Measurements from ENCODE around the gene TMEM181. TPM values are rescaled to one million over a fixed set of nuclear protein-coding genes. Genes with fewer than 3 reads are reported as not detected.
"Not testable (repeated sequence)": the region's sequence is repeated elsewhere in the genome, so short reads cannot be mapped to it uniquely, and the experiment has no call there.

The TMEM181 gene, protein sequence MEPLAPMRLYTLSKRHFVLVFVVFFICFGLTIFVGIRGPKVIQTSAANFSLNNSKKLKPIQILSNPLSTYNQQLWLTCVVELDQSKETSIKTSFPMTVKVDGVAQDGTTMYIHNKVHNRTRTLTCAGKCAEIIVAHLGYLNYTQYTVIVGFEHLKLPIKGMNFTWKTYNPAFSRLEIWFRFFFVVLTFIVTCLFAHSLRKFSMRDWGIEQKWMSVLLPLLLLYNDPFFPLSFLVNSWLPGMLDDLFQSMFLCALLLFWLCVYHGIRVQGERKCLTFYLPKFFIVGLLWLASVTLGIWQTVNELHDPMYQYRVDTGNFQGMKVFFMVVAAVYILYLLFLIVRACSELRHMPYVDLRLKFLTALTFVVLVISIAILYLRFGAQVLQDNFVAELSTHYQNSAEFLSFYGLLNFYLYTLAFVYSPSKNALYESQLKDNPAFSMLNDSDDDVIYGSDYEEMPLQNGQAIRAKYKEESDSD
- 10 to 100 TPM; 18.2 to 22.3 (median 21.5) TPM for polyA plus RNA-seq (ENCODE audit: insufficient read length in 3 of 3)
- long read RNA-seq, donor 1, full-length matches to known transcripts, result 1 of 1 reads
- long read RNA-seq, donor 1, partial matches to known transcripts, result 0 of 1 reads
- long read RNA-seq, donor 1, other reads (novel, unspliced or antisense), result 0 of 1 reads
- long read RNA-seq, donor 2, partial matches to known transcripts, result 219 of 417 reads
- long read RNA-seq, donor 2, other reads (novel, unspliced or antisense), result 198 of 417 reads
- long read RNA-seq, donor 3, partial matches to known transcripts, result 0 of 6 reads
- long read RNA-seq, donor 3, other reads (novel, unspliced or antisense), result 6 of 6 reads
- long read RNA-seq, donor 4, result 0 reads
- long read RNA-seq, donor 5, result 0 reads
- long read RNA-seq, donor 6, result 0 reads
- long read RNA-seq, donor 7, result 0 reads
- long read RNA-seq, donor 8, partial matches to known transcripts, result 29 of 83 reads
- long read RNA-seq, donor 8, other reads (novel, unspliced or antisense), result 54 of 83 reads
- long read RNA-seq, donor 9, result 0 reads
- long read RNA-seq, donor 10, full-length matches to known transcripts, result 1 of 283 reads
- long read RNA-seq, donor 10, partial matches to known transcripts, result 117 of 283 reads
- long read RNA-seq, donor 10, other reads (novel, unspliced or antisense), result 165 of 283 reads
- long read RNA-seq, donor 11, full-length matches to known transcripts, result 1 of 314 reads
- long read RNA-seq, donor 11, partial matches to known transcripts, result 191 of 314 reads
- long read RNA-seq, donor 11, other reads (novel, unspliced or antisense), result 122 of 314 reads
- long read RNA-seq, donor 12, full-length matches to known transcripts, result 1 of 1 reads
- long read RNA-seq, donor 12, partial matches to known transcripts, result 0 of 1 reads
- long read RNA-seq, donor 12, other reads (novel, unspliced or antisense), result 0 of 1 reads
- long read RNA-seq, donor 13, result 0 reads
- long read RNA-seq, donor 14, result 0 reads
- long read RNA-seq, donor 15, partial matches to known transcripts, result 5 of 11 reads
- long read RNA-seq, donor 15, other reads (novel, unspliced or antisense), result 6 of 11 reads
- long read RNA-seq, donor 16, full-length matches to known transcripts, result 1 of 7 reads
- long read RNA-seq, donor 16, partial matches to known transcripts, result 0 of 7 reads
- long read RNA-seq, donor 16, other reads (novel, unspliced or antisense), result 6 of 7 reads

DNA sequence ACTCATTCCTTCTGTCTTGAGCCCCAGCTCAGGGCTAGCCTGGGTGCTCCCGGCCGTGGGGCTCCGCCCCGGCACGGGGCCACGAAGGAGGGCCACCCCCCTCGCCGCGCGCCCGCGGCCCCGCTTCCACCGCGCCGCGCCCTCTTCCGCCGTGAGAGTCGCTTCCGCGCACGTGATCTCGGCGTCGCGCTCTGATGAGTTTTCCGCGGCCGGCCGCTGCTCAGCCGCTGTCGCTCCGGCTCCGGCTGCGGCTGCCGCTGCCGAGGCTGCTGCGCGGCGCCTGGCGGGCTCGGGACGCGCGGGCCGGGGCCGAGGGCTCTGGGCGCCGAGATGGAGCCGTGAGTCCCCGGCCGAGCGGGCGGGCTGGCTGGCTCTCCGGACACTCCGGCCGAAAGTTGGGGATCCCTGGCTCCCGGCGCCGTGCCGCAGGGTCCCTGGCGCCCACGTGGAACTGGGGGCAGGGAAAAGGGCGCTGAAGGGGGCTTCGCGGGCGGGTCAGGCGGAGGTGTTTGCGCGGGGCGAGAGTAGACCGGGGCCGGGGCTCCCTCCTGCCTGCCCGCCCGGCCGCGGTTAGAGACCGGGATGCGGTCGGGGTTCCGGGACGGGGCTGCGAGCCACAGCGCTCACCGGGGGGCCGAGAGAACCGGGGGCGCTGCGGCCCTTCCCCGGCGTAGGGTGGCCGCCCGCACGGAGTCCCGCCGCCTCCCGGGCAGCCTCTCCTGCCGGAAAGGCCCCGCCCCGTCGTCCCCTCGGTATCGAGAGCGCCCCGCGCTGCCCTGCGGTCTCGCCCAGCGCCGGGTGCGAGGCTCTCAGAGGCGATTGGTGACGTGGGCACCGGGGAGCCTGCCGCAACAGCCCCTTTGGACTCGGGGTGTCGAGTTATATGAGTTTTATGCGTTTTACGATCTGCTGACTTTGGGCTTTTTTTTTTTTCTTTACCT lies at the start of gene TMEM181:
Gene TMEM181 (plus strand): TSS at position 197 of the 941 bp plus-strand sequence. CDS start 134 bp downstream, at position 331.
- DNase-seq, result peak; percentile 80

DNA sequence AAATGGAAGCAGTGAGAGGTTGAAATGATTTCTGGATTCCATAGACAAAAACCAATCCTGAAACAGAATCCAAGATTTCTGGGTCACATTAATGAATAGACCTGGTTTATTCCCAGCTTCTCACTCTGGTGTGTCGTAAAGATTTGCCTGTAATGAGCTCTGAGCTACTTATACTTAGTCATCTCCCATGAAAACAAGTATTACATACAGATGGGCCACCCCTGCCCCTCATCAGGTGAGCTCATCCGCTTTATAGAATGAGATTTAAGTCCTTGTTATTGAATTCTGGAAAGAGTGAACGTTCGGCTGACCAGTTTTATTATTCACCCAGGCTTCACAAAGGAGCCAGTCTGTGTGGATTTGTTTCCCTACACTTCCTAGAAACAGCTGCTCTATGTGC lies 47.1 kb upstream of the TMEM181 start:
- no peak for DNase-seq

DNA sequence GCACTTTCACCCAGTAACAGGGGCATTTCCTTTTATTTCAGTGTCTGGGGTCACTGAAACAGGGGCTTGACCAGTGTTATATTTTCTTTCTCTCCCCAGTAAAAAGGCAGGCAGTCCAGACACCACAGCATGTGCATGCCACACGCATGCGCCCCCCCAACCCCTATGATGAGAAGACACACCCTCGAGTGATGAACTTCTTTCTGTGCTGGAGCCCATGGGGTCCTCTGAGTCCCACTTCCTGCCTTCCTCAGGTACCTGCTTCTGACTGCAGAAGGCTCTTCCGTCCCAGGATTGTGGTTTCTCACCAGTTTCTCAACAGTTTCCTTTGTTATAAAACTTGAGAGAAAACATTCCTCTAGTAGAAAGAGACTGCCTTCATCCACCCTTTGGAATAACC lies 45.7 kb upstream of the TMEM181 start:
- no peak for DNase-seq

DNA sequence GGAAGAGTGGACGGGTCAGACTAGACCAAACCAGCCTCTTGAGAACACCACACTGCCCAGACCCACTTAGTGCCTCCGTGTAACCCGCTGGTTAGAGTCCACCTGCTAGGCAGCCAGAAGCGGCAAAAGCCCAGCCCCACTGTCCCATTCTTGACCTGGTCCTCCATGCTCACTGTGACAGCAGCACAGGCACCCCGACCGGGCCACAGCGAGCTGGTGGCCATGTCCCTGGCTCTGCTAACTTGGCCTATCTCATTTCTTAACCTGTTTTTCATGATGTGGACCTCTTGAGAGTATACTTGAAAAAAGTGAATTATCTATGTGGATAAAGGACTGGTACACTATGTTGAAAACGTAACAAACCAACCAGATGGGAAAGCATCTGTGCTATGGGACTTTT lies 44.9 kb upstream of the TMEM181 start:
- DNase-seq, result no peak

DNA sequence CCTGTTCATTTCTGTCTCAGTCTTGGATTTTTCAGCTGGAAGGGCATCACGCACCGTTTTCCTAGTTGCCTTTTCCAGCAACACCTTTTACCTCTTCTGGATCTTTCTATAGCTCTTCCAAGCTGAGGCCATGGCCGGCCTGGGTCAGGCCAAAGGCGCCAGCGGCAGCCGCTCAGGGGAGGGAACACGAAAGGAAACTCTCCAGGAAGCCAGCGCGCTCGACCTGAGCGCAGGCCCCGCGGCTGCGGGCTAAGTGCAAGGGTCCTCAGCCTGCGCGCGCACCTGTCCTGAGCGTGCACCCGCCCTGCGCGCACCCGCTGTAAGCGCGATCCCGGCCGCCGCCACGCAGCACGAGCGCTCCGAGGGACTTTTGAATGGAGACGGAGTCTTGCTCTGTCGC lies 43.8 kb upstream of the TMEM181 start:
- DNase-seq, result peak; percentile 22

DNA sequence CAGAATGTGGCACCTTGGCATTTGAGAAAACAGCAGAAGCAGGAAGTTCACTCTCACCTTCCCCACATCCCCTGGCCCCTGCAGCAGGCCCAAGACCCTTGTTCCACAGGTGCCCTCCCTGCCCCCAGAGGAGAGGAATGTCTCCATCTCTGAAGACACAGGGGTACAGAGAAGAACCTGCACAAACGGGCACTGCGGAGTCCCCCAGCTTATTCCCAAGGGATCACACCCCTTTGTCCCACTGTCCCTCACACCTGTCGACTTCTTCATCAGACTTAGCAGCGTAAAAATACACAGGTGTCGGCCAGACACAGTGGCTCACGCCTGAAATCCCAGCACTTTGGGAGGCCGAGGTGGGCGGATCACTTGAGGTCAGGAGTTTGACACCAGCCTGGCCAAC lies 42.9 kb upstream of the TMEM181 start:
- no peak for DNase-seq

DNA sequence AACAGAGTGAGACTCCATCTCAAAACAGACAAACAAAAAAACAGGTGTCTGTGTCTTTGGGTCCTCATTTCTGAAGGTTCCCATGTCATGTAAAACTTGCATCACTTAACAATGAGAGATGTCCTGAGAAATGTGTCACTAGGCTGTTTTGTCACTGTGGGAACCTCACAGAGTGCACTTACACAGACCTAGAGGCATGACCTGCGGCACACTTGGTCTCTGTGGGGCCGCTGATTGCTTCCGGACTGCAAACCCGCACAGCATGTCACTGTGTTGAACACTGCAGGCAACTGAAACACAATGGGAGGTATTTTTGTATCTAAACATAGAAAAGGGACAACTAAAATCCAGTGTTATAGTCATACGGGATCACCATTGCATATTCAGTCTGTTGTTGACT lies 42.3 kb upstream of the TMEM181 start:
- no peak for DNase-seq

DNA sequence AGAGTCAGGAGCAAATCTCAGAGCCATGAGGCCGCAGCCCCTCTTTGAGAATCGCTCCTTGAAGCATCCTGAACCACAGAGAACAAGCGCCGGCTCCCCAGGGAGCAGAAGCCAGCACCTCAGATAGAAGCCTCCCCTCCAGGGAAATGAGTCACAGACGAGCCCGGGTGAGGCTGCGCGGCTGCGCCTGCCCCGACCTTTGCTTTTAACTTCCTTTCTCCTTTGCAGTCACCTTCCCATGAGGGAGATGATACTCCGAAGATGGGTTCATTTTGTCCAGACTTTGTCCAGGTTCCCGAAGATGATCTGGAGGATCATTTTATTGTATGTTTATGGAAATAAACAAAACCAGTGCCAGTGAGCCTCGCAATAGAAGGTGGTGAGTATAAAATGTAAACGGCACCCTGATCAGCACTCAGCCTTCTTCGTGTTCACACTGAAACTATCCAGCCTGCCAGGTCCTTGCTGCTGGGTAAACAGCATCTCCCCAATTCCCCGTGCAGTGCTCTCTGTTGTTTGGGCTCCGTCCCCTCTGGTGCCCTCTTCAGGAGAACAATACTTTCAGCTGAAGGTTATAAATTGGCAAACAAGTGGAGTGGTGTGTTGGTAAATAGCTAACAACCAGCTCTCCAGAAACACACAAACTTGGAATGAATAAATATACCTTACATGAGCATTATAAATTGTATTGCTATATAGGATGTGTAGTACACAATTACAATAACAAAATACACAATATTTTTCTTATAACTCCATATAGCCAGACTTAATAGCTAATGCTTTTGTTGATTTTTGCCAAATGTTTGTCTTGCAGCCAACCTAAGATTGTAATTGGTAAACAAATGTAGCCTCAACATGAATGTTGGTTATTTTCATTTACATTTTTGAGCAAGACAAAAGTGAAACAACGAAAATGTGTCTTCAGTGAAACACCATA lies 41.4 kb upstream of the TMEM181 start:
- peak; percentile 49 for DNase-seq

DNA sequence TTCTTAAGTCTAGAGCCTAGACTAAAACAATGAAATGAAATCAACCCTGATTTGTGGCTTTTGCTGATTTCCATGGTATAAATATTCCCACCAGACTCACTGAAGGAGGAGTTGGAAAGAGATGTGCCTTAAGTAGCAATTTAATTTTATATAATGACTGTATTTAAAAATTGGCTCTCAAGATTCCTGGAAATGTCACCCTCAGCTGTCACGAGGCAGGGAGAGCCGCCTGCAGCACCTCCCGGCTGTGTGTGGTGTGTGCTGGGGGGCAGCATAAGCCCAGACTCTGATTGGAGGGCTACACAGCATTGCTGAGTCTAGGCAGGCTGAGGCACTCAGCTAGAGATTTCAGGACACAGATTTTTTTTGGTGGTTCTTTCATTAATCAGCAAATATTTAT lies 40.6 kb upstream of the TMEM181 start:
- no peak for DNase-seq

DNA sequence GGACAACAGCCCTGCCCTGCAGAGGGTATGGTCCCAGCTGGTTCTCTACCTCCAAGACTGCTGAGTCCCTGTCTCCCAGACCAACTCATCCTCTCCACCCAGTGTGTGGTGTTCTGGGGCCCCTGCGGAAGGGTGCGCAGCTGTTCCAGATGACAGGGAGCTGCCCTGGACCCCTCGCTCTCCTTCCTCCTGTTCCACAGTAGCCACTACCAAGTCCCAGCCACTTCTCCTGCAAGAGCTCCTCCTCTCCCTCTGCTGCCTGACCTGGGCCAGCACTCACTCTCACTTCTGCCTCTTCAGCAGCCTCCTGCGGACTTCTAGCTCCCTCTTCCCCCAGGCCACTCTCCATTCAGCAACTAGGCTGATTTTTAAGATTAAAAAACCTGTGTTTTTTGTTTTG lies 40.1 kb upstream of the TMEM181 start:
- no peak for DNase-seq

DNA sequence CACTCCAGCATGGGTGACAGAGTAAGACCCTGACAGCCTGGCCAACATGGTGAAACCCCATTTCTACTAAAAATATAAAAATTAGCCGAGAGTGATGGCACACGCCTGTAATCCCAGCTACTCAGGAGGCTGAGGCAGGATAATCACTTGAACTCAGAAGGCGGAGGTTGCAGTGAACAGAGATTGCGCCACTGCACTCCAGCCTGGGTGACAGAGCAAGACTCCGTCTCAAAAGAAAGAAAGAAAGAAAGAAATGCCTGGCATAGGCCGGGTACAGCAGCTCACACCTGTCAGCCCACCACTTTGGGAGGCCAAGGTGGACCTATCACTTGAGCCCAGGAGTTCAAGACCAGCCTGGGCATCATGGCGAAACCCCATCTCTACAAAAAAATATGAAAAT lies 38.9 kb upstream of the TMEM181 start:
- not testable (repeated sequence) for DNase-seq

DNA sequence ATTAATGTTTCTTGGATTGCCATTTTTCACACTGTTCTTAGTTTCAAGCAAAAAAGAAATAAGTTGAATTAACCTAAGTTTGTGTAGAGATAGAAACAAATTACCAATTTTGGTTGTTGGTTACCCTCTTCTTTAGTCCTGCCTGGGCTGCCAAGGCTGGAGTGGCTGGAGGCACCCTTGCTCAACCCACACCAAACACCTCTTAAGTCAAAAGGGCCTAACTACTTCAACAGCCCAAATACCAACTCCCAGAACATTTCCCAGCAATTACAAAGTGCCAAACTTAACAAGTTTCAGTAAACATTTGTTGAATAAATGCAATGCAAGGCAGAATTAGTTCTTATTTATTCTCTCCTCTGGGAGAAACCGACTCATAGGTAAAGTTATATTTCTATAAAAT lies 38.1 kb upstream of the TMEM181 start:
- DNase-seq, result no peak

DNA sequence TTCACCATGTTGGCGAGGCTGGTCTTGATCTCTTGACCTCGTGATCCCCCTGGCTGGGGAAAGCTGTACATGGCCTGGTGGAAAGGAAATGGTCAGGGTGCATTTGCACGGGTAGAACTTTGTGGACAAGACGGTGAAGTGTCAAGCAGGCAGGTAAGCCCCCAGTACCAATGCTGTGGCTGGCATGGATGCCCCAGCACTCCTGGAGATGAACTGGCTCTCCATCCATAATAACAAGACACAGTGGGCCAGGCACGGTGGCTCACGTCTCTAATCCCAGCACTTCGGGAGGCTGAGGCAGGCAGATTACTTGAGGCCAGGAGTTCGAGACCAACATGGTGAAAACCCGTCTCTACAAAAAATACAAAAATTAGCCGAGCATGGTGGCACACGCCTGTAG lies 37.3 kb upstream of the TMEM181 start:
- no peak for DNase-seq

DNA sequence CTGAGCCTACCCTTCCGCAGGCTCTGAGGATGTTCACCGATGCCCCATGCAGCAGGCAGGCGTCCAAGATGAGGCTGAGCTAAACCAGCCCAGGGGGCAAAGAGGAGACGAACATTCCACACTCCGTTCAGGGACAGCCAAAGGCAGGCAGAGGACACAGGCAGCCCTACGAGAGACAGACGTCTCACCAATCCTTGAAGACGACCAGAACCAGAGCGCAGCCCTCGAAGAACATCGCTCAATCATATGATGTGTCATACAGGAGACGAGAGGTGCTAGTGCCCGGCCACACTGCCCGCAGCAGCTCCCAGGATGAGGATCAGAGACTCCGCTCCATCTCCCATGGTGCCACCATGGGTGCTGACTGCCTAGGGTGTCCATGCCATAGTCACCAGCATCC lies 35.6 kb upstream of the TMEM181 start:
- DNase-seq, result no peak

DNA sequence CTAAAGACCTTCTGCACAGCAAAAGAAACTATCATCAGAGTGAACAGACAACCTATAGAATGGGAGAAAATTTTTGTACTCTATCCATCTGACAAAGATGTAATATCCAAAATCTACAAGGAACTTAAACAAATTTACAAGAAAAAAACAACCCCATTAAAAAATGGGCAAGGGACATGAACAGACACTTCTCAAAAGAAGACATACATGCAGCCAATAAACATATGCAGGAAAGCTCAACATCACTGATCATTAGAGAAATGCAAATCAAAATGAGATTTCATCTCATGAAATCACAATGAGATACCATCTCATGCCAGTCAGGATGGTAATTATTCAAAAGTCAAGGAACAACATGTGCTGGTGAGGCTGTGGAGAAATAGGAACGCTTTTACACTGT lies 32.0 kb upstream of the TMEM181 start:
- not testable (repeated sequence) for DNase-seq

DNA sequence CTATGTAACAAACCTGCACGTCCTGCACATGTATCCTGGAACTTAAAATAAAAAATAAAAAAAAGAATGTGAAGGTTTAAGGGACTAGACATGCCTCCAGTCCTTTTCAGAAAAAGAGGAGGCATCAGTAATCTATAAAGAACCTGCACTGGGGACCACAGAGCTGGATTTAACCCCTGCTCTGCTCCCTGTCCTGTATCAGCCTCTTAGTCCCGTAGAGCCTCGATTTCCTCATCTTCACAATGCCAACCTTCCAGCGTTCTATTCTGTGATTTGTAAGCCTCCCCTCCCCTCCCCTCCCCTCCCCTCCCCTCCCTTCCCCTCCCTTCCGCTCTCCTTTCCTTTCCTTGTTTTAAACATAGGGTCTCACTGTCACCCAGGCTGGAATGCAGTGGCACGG lies 31.1 kb upstream of the TMEM181 start:
- DNase-seq, result no peak

DNA sequence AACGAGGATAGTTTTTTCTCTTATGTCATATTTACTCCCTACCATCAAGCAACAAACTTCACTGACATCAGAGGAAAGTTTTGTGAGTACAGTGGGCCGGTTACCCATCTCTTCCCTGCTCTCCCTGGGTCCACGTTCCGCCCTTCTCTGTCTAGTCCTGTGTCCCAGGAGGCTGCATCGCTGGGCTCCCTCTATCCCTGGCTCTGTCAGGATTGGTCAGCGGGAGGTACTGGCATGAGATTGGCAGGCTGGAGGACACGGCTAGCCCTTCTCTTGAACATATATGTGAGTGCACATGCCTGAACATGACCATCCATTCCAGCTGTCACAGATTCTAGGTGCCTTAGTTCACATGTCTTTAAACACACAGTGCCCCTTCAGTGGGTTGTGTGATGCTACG lies 30.3 kb upstream of the TMEM181 start:
- no peak for DNase-seq

DNA sequence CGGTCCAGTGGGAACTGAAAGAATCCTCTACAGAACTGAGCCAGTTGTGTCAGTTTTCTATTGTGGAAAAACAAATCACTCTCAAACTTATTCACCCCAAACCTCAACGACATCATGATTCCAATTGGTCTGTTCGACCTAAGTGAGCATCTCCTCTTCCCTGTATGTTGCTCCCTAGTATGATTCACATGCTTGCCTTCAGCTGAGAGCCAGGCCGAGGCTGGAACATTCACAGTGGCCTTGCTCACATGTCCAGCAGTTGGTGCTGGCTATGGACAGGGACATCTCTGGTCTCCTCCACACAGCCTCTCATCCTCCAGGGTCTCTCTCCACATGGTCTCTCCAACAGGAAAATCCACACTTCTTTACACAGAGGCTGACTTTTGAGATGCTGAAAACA lies 28.3 kb upstream of the TMEM181 start:
- DNase-seq, result no peak

DNA sequence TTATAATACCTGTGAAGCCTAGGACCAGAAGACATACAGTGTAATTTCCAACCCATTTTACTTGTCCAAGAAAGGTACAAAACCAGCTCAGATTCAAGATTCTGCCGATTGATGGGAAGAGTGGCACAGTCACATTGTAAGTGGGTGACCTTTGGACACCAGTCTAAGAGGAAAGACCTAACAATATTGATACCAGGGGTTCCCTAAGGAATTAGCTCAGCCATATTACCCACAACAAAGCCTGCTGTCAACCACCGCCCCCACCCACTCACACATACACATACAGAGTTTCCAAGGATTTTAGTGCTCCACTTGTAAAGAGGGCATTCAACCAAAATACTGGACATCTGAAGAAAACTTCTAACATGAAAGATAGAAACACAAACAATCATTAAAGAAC lies 27.9 kb upstream of the TMEM181 start:
- DNase-seq, result no peak
